ENCODE measurements around the gene SPAG17.

The SPAG17 gene

GRCh38 chr1:118185084-118185832 is at the start of gene SPAG17:
Gene SPAG17, minus strand, starts transcription at chr1:118185228. Its CDS starts 71 bp downstream, at chr1:118185157.
- no peak for DNase-seq

- no peak for DNase-seq
Observed at GRCh38 chr1:118225471-118225870, 40.4 kb upstream of the SPAG17 start.

GRCh38 chr1:118223426-118223825 is 38.4 kb upstream of the SPAG17 start:
- DNase-seq: no peak

- no peak for DNase-seq
Observed at GRCh38 chr1:118219438-118219837, 34.4 kb upstream of the SPAG17 start.

GRCh38 chr1:118217141-118217838 is 32.3 kb upstream of the SPAG17 start:
- no peak for DNase-seq

- no peak for DNase-seq
Observed at GRCh38 chr1:118214866-118215265, 29.8 kb upstream of the SPAG17 start.

- no peak for DNase-seq
Observed at GRCh38 chr1:118210723-118211110, 25.7 kb upstream of the SPAG17 start.

GRCh38 chr1:118210051-118210722 is 25.2 kb upstream of the SPAG17 start:
- DNase-seq: no peak

GRCh38 chr1:118209648-118210047 is 24.6 kb upstream of the SPAG17 start:
- no peak for DNase-seq

GRCh38 chr1:118206966-118207365 is 21.9 kb upstream of the SPAG17 start:
- DNase-seq: no peak

- no peak for DNase-seq
Observed at GRCh38 chr1:118204648-118205047, 19.6 kb upstream of the SPAG17 start.

GRCh38 chr1:118204105-118204504 is 19.1 kb upstream of the SPAG17 start:
- DNase-seq: no peak

GRCh38 chr1:118202076-118202608 is 17.1 kb upstream of the SPAG17 start:
- no peak for DNase-seq

- DNase-seq: no peak
Observed at GRCh38 chr1:118201524-118201923, 16.5 kb upstream of the SPAG17 start.

- DNase-seq: no peak
Observed at GRCh38 chr1:118200836-118201235, 15.8 kb upstream of the SPAG17 start.

GRCh38 chr1:118190561-118190960 is 5.5 kb upstream of the SPAG17 start:
- DNase-seq: no peak

GRCh38 chr1:118189564-118189963 is 4.5 kb upstream of the SPAG17 start:
- DNase-seq: no peak

GRCh38 chr1:118188411-118188810 is 3.4 kb upstream of the SPAG17 start:
- DNase-seq: no peak

GRCh38 chr1:118186026-118186425 is 998 bp upstream of the SPAG17 start:
- DNase-seq: no peak

GRCh38 chr1:118184739-118185083 is 317 bp downstream of the SPAG17 start:
- no peak for DNase-seq

- no peak for DNase-seq
Observed at GRCh38 chr1:118183586-118183985, 1.4 kb downstream of the SPAG17 start.

GRCh38 chr1:118177998-118178397 is 7.0 kb downstream of the SPAG17 start:
- no peak for DNase-seq

GRCh38 chr1:118169016-118169415 is 16.0 kb downstream of the SPAG17 start:
- DNase-seq: no peak

GRCh38 chr1:118160806-118161205 is 24.2 kb downstream of the SPAG17 start:
- DNase-seq: no peak

All from activated CD4-positive, alpha-beta T cell treated with anti-CD3 and anti-CD28 coated beads, Interleukin-2, amount 50 U/mL, for 1 hour (primary cell).